Astrocyte (in vitro differentiated cells and primary cell): Measurements from ENCODE around the gene DRC7.

Experiments
- CTCF ChIP-seq: IDR thresholded peaks from 2 replicates; pipeline ENCODE4 v1.5.1; 2011; ENCODE audit warnings: low read depth, mild to moderate bottlenecking, inconsistent platforms, low read length, moderate library complexity; ENCODE audit not compliant: insufficient read depth
- EZH2 ChIP-seq: IDR thresholded peaks from 2 replicates; pipeline ENCODE4 v1.6.1; 2012; ENCODE audit warnings: mild to moderate bottlenecking, low read length, inconsistent platforms; ENCODE audit not compliant: insufficient read depth

- TF ChIP-seq CTCF = no peak
- TF ChIP-seq EZH2 = no peak
Observed at GRCh38 chr16:57697896-57698537, 3.4 kb downstream of the DRC7 start.
